K562 (cell line): ENCODE measurements around the gene TSTD1. TPM values are rescaled to one million over a fixed set of nuclear protein-coding genes. Genes with fewer than 3 reads are reported as not detected.

Experiments used
- BRD4 ChIP-seq: fragments of 200-600 bp; sonication (generic); IDR thresholded peaks from 2 replicates; pipeline ENCODE4 v1.6.1; 2017; ENCODE audit warnings: inconsistent platforms
- CHD2 ChIP-seq: IDR thresholded peaks from 2 replicates; pipeline ENCODE4 v1.6.1; 2011; ENCODE audit warnings: low read depth, low read length
- ELF2 ChIP-seq: fragments of 250-450 bp; sonication (Bioruptor Pico); IDR thresholded peaks from 2 replicates; pipeline ENCODE4 v1.5.0; 2021; ENCODE audit warnings: mild to moderate bottlenecking
- HDAC1 ChIP-seq, 2 experiments: fragments of 450-650 bp; IDR thresholded peaks; 2 replicates each; pipeline ENCODE4 v1.6.1; 2016 to 2017; ENCODE audit warnings: inconsistent platforms in 1 of 2, mild to moderate bottlenecking in 1 of 2, moderate library complexity in 1 of 2
- HDAC3 ChIP-seq: fragments of 450-650 bp; IDR thresholded peaks from 2 replicates; pipeline ENCODE4 v1.6.1; 2018; ENCODE audit warnings: borderline replicate concordance, mild to moderate bottlenecking, moderate library complexity; ENCODE audit not compliant: partially characterized antibody
- JUND ChIP-seq, 2 experiments: IDR thresholded peaks; 2 replicates in 1 of 2; 3 replicates in 1 of 2; pipeline ENCODE4 v1.6.1; 2011; ENCODE audit warnings: borderline replicate concordance in 2 of 2, low read depth in 2 of 2, low read length in 2 of 2, improper control_type of control experiment in 1 of 2, missing biosample characterization in 1 of 2, missing genetic modification characterization in 1 of 2, missing genetic modification reagents in 1 of 2
- KDM1A ChIP-seq, 2 experiments: fragments of 450-650 bp; IDR thresholded peaks; 2 replicates each; pipeline ENCODE4 v1.6.1; 2016; ENCODE audit warnings: mild to moderate bottlenecking in 2 of 2
- KDM5B ChIP-seq: fragments of 200-600 bp; sonication (generic); IDR thresholded peaks from 2 replicates; pipeline ENCODE4 v1.6.1; 2012; ENCODE audit warnings: low read depth, mild to moderate bottlenecking, moderate library complexity, low read length, control low read depth, inconsistent platforms; ENCODE audit not compliant: insufficient replicate concordance
- MAFK ChIP-seq: IDR thresholded peaks from 2 replicates; pipeline ENCODE4 v1.6.1; 2011; ENCODE audit warnings: low read length, improper control_type of control experiment
- MTA1 ChIP-seq: fragments of 450-650 bp; IDR thresholded peaks from 2 replicates; pipeline ENCODE4 v1.6.1; 2017; ENCODE audit warnings: borderline replicate concordance
- MTA3 ChIP-seq: fragments of 450-650 bp; formaldehyde crosslinking; IDR thresholded peaks from 2 replicates; pipeline ENCODE4 v1.6.1; 2017; ENCODE audit warnings: mild to moderate bottlenecking, borderline replicate concordance
- NFATC3 ChIP-seq: fragments of 450-650 bp; IDR thresholded peaks from 2 replicates; pipeline ENCODE4 v1.6.1; 2017; ENCODE audit warnings: mild to moderate bottlenecking
- PHTF2 ChIP-seq: fragments of 250-450 bp; sonication (Bioruptor Pico); IDR thresholded peaks from 2 replicates; pipeline ENCODE4 v1.5.0; 2021; ENCODE audit warnings: mild to moderate bottlenecking
- PKNOX1 ChIP-seq: fragments of 450-650 bp; IDR thresholded peaks from 2 replicates; pipeline ENCODE4 v1.6.1; 2016
- POLR2AphosphoS5 ChIP-seq: IDR thresholded peaks from 2 replicates; pipeline ENCODE4 v1.6.1; 2011; ENCODE audit warnings: mild to moderate bottlenecking, low read depth, low read length, moderate library complexity; ENCODE audit not compliant: control insufficient read depth, insufficient read depth
- SETDB1 ChIP-seq: IDR thresholded peaks from one replicate; pipeline ENCODE4 v1.6.1; 2012; ENCODE audit warnings: low read length, control low read depth, inconsistent platforms
- TAF7 ChIP-seq: fragments of 450-650 bp; IDR thresholded peaks from 2 replicates; pipeline ENCODE4 v1.6.1; 2016; ENCODE audit warnings: missing genetic modification characterization, missing compliant biosample characterization
- TEAD4 ChIP-seq, 2 experiments: sonication (generic) in 1 of 2; formaldehyde crosslinking in 1 of 2; IDR thresholded peaks; 2 replicates each; pipeline versions ENCODE4 v1.6.1 to v1.8.0; 2012 to 2022; ENCODE audit warnings: borderline replicate concordance in 1 of 2, inconsistent platforms in 1 of 2, low read length in 1 of 2, mild to moderate bottlenecking in 1 of 2, missing genetic modification reagents in 1 of 2
- YY1 ChIP-seq, 3 experiments: IDR thresholded peaks; 2 replicates each; pipeline ENCODE4 v1.6.1; 2011; ENCODE audit warnings: low read length in 2 of 3, mild to moderate bottlenecking in 2 of 3, moderate library complexity in 2 of 3, borderline replicate concordance in 1 of 3, control low read depth in 1 of 3, low read depth in 1 of 3; ENCODE audit not compliant: insufficient read depth in 3 of 3, insufficient replicate concordance in 2 of 3, control insufficient read depth in 1 of 3, insufficient read length in 1 of 3; ENCODE audit errors: extremely low read depth in 1 of 3
- ZNF121 ChIP-seq: sonication (generic); formaldehyde crosslinking; conservative IDR thresholded peaks from 2 replicates; pipeline ENCODE4 v1.8.0; 2022; ENCODE audit warnings: missing genetic modification reagents
- ZNF436 ChIP-seq: fragments of 250-450, 450-650 bp; sonication (Bioruptor Pico); formaldehyde crosslinking; IDR thresholded peaks from 2 replicates; pipeline ENCODE4 v1.7.0; 2020; ENCODE audit warnings: mild to moderate bottlenecking
- ZNF707 ChIP-seq: fragments of 250-450 bp; sonication (Bioruptor Pico); conservative IDR thresholded peaks from 2 replicates; pipeline ENCODE4 v1.8.0; 2022; ENCODE audit warnings: inconsistent platforms, mild to moderate bottlenecking, moderate library complexity
- ZNF75A ChIP-seq: fragments of 450-650 bp; formaldehyde crosslinking; IDR thresholded peaks from 2 replicates; pipeline ENCODE4 v1.4.0; 2020; ENCODE audit warnings: mild to moderate bottlenecking
- polyA plus RNA-seq, 8 experiments: library from polyadenylated mRNA; depleted of rRNA in 4 of 8; stranded (reverse) in 5 of 8; unstranded in 3 of 8; fragments of >200 nt; fragmentation: Nextera tagmentation in 2 of 8; fragmentation: Illumina TruSeq in 1 of 8; extraction: Ambion mirVana in 2 of 8; extraction: Trizol in 1 of 8; gene quantifications; 2 replicates each; pipeline versions ENCODE4 v1.2.1 to v1.2.3, GENCODE V29; 2011 to 2014; ENCODE audit warnings: inconsistent platforms in 1 of 8, missing spikeins in 1 of 8
- total RNA-seq, 7 experiments: library from RNA; depleted of rRNA in 6 of 7; stranded (reverse); fragments of >200 nt in 6 of 7; fragmentation: Illumina TruSeq in 2 of 7; extraction: Trizol in 2 of 7; gene quantifications; 2 replicates each; pipeline versions ENCODE4 v1.2.1 to v1.2.3, GENCODE V29; 2011 to 2021; ENCODE audit warnings: low replicate concordance in 1 of 7
- TF ChIP-seq, protein P1 (sequence below): sonication (generic); formaldehyde crosslinking; IDR thresholded peaks from 2 replicates; pipeline ENCODE4 v1.4.0; 2020; ENCODE audit warnings: mild to moderate bottlenecking, missing genetic modification reagents

The TSTD1 gene
- total and polyA plus RNA-seq, 9 of the 15 experiments (the other 6 are each of a cell fraction or from before 2014, with no cell fraction given) = 0.23 to 0.53 TPM; not detected in 7

- TF ChIP-seq ZNF121 (CRISPR knock-in tag) (no peak), SETDB1 (no peak), TEAD4 (IDR thresholded peaks at IDR 0.05; ENCODE audit: low read length) (peak; percentile 64), TEAD4 (CRISPR knock-in tag; IDR thresholded peaks at IDR 0.05; ENCODE audit: borderline replicate concordance) (no peak), JUND (IDR thresholded peaks at IDR 0.05; ENCODE audit: borderline replicate concordance, low read depth, low read length) (no peak), JUND (tag; IDR thresholded peaks at IDR 0.05; ENCODE audit: borderline replicate concordance, low read depth, low read length) (no peak), HDAC1 (IDR thresholded peaks at IDR 0.05) (peak in 1 of 2 experiments; percentile 60; a peak in 1 of 4 replicates), PKNOX1 (peak; percentile 70), KDM5B (peak; percentile 21), ZNF75A (CRISPR knock-in tag) (no peak), MAFK (no peak), ELF2 (CRISPR knock-in tag) (no peak), CHD2 (no peak), PHTF2 (CRISPR knock-in tag) (no peak), MTA1 (0 out of 2 replicates have a peak, but pooled peaks have one; percentile 55), BRD4 (0 out of 2 replicates have a peak, but pooled peaks have one; percentile 64), KDM1A (IDR thresholded peaks at IDR 0.05) (peak; percentile 56 to 73; a peak in 3 of 4 replicates), HDAC3 (peak; percentile 39), ZNF707 (CRISPR knock-in tag) (no peak), TAF7 (tag) (no peak), NFATC3 (no peak), YY1 (IDR thresholded peaks at IDR 0.05; ENCODE audit: borderline replicate concordance in 1 of 3, control insufficient read depth in 1 of 3, extremely low read depth in 1 of 3, insufficient read depth in 3 of 3, insufficient read length in 1 of 3, insufficient replicate concordance in 2 of 3, low read depth in 1 of 3, low read length in 2 of 3) (no peak), POLR2AphosphoS5 (no peak), MTA3 (peak; percentile 21; the same call in 1 of the 2 replicates), ZNF436 (CRISPR knock-in tag) (no peak)
- TF ChIP-seq, protein P1, sequence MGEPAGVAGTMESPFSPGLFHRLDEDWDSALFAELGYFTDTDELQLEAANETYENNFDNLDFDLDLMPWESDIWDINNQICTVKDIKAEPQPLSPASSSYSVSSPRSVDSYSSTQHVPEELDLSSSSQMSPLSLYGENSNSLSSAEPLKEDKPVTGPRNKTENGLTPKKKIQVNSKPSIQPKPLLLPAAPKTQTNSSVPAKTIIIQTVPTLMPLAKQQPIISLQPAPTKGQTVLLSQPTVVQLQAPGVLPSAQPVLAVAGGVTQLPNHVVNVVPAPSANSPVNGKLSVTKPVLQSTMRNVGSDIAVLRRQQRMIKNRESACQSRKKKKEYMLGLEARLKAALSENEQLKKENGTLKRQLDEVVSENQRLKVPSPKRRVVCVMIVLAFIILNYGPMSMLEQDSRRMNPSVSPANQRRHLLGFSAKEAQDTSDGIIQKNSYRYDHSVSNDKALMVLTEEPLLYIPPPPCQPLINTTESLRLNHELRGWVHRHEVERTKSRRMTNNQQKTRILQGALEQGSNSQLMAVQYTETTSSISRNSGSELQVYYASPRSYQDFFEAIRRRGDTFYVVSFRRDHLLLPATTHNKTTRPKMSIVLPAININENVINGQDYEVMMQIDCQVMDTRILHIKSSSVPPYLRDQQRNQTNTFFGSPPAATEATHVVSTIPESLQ (CRISPR knock-in tag) = 0 out of 2 replicates have a peak, but pooled peaks have one; percentile 17
Observed at GRCh38 chr1:161019751-161020495, 18.8 kb downstream of the TSTD1 start (continued).
